HG03103 (cell line): ENCODE data around the gene MALAT1.
A peak's percentile ranks its signal among the peaks of the same experiment; 100 is the strongest.
"Not testable (repeated sequence)": the region's sequence is repeated elsewhere in the genome, so short reads cannot be mapped to it uniquely, and the experiment has no call there.

Experiments used
- ATAC-seq: cut with Tn5 transposase; IDR thresholded peaks from one replicate; pipeline ENCODE4 v1.9.1; 2021; ENCODE audit warnings: low read depth; ENCODE audit not compliant: unreplicated experiment

MALAT1 gene

GRCh38 chr11:65516135-65516968 is 17.5 kb downstream of the MALAT1 start:
- ATAC-seq = no peak

GRCh38 chr11:65518941-65519549 is 20.2 kb downstream of the MALAT1 start:
- not testable (repeated sequence) for ATAC-seq

- ATAC-seq = not testable (repeated sequence)
Observed at GRCh38 chr11:65521777-65522521, 23.1 kb downstream of the MALAT1 start.

DNA sequence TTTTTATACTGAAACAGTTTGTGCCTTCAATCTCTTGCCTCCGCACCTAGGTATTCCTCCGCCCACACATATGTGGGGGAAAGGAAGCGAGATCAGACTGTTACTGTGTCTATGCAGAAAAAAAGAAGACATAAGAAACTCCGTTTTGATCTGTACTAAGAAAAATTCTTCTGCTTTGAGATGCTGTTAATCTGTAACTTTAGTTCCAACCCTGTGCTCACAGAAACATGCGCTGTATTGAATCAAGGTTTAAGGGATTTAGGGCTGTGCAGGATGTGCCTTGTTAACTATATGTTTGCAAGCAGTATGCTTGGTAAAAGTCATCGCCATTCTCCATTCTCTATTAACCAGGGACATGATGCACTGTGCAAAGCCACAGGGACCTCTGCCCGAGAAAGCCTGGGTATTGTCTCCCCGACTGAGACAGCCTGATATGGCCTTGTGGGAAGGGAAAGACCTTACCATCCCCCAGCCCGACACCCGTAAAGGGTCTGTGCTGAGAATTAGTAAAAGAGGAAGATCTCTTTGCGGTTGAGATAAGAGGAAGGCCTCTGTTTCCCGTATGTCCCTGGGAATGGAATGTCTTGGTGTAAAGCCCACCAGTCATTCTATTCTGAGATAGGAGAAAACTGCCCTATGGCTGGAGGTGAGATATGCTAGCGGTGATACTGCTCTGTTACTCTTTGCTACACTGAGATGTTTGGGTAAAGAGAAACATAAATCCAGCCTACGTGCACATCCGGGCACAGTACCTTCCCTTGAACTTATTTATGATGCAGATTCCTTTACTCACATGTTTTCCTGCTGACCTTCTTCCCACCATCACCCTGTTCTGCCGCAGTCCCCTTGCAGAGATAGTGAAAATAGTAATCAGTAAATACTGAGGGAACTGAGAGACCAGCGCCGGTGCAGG is 24.1 kb downstream of the MALAT1 start:
- not testable (repeated sequence) for ATAC-seq

GRCh38 chr11:65523631-65523968 is 24.8 kb downstream of the MALAT1 start:
- ATAC-seq = not testable (repeated sequence)

DNA sequence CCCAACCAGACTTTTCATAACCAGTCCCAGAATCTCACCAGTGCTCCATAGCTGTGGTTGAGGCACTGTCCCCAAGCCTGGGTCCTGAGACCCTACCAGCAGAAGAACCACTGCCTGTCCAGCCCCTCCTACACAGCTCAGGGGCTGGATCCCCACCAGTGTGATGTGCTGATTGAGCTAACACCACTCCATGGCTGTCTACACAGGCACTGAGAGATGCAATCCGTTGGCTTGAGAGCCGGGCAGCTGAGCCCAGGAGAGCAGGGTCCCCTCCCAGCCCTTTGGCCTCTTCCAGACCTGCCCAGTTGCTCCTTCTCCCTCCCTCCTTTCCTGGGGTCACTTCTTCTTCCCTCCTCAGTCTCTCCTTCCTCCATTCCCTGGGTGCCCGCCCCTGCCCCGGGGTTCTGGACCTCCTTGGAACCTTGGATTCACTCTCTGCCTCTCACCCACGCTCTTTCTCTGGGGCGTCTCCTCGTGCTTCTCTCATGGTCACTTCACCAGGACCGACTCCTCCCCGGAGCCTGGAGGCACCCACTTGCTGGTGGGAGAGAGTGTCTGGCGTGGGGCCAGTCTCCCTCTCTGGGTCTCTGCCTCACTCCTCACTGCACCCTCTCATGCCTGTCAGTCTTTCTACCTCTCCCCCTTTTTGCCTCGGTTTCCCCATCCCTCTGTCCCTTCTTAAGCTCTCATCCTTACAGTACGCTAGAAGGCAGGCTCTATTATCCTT is 25.3 kb downstream of the MALAT1 start:
- no peak for ATAC-seq

DNA sequence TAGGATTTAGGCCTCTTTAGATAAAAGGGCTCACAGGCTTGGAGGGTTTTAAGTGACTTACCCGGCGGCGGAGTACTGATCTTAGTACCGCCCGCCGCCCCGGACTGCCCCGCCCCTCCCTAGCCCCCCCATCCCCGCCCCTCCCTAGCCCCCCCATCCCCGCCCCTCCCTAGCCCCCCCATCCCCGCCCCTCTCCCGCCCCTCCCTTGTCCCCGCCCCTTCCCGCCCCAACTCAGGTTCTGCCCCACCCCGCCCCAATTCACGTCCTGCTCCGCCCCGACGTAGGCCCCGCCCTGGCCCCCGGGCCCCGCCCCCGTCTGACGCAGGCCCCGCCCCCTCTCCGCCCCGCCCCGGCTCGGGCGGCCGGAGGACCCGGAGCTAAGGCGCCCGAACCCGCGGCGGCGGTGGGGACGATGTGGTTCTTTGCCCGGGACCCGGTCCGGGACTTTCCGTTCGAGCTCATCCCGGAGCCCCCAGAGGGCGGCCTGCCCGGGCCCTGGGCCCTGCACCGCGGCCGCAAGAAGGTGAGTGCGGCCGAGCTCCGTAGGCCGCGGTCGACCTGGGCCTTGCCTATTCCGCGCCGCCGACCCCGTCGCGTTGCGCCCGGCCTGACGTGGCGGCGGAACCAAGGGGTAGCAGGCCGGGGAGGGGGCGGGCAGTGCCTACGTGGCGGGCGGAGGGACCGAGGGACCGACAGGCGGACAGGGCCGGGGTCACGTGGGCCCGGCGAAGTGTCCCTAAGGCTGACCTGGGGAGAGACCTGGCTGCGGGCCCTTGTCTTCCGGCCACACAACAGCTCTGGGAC is 26.1 kb downstream of the MALAT1 start, which contains the start of gene SCYL1:
Gene SCYL1, plus strand, starts transcription at position 343 of the 805 bp plus-strand sequence. Its CDS starts 71 bp downstream, at position 414.
- peak; percentile 49 for ATAC-seq

DNA sequence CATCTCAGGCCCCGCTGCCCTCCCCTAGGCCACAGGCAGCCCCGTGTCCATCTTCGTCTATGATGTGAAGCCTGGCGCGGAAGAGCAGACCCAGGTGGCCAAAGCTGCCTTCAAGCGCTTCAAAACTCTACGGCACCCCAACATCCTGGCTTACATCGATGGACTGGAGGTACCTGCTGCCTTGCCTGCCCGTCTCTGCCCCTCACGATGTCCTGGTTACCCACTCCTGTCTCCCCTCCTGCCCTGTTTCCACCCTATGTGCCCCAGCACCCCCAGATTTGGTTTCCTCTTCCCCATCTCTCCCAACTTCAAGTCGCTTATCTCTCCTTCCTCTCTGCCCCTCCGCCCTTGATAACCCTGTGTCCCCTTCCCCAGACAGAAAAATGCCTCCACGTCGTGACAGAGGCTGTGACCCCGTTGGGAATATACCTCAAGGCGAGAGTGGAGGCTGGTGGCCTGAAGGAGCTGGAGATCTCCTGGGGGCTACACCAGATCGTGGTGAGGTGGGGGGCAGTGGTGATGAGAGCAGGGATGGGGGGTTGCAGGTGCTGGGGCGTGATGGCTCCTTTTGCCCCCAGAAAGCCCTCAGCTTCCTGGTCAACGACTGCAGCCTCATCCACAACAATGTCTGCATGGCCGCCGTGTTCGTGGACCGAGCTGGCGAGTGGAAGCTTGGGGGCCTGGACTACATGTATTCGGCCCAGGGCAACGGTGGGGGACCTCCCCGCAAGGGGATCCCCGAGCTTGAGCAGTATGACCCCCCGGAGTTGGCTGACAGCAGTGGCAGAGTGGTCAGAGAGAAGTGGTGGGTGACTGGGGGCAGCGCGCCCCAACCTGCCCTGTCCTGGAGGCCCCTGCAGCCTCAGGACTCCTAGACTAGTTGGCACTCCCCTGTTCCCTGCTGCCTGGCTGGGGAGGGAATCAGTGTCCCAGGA is 27.0 kb downstream of the MALAT1 start:
- ATAC-seq = no peak

GRCh38 chr11:65526744-65527143 is 27.9 kb downstream of the MALAT1 start:
- no peak for ATAC-seq

- no peak for ATAC-seq
Observed at GRCh38 chr11:65528819-65529350, 30.0 kb downstream of the MALAT1 start.

- no peak for ATAC-seq
Observed at GRCh38 chr11:65529475-65530156, 30.8 kb downstream of the MALAT1 start.

DNA sequence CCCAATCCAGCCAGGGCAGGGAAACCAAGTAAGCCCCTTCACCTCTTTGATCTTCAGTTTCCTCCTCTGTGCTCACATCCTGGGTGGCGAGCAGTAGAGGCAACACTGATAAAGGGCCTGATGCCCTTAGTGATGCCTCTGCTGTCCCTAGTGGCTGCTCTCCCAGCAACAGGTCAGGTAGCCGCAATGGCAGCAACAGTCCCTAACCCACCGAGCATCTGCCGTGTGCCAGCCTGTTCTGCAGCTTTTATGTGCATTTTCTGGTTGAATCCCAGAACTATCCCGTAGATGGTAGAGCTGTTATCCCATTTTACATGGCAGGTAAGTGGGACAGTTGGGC is 31.3 kb downstream of the MALAT1 start:
- no peak for ATAC-seq

DNA sequence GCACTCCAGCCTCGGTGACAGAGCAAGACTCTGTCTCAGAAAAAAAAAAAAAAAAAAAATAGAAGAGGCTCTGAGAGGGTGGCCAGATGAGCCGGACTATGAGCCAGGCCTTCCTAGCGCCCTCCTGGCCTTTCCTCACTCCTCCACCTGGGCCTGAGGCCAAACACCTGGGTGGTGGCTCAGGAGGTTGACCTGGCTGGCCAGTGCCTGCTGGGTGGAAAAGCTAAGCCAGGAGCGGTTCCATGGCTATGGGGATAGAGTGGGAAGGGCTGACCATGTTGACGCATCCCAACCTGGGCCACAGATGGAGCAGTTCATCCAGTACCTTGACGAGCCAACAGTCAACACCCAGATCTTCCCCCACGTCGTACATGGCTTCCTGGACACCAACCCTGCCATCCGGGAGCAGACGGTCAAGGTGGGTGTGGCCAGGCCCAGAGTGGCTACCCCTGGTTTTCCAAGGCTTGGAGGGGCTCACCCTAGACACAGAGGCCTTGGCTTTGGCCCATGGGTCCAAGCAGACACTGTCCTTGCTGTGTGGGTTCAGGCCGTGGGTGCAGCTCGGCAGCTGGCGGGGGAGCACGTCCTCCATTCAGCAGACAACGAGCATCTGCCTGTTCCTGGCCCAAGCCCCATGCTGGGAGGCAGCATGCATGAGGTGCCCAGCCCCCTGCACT is 33.7 kb downstream of the MALAT1 start:
- no peak for ATAC-seq

DNA sequence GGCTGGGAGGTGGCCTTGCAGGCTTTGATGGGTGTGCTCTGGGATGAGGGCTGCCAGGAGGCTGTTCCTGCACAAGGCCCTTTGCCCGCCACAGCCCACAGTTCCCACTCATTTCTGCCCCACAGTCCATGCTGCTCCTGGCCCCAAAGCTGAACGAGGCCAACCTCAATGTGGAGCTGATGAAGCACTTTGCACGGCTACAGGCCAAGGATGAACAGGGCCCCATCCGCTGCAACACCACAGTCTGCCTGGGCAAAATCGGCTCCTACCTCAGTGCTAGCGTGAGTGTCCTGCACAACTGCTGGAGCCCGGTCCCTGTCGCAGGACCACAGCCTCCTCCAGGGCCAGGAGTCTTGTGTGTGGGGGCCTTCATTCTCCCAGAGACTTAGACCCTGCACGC is 36.3 kb downstream of the MALAT1 start:
- no peak for ATAC-seq

DNA sequence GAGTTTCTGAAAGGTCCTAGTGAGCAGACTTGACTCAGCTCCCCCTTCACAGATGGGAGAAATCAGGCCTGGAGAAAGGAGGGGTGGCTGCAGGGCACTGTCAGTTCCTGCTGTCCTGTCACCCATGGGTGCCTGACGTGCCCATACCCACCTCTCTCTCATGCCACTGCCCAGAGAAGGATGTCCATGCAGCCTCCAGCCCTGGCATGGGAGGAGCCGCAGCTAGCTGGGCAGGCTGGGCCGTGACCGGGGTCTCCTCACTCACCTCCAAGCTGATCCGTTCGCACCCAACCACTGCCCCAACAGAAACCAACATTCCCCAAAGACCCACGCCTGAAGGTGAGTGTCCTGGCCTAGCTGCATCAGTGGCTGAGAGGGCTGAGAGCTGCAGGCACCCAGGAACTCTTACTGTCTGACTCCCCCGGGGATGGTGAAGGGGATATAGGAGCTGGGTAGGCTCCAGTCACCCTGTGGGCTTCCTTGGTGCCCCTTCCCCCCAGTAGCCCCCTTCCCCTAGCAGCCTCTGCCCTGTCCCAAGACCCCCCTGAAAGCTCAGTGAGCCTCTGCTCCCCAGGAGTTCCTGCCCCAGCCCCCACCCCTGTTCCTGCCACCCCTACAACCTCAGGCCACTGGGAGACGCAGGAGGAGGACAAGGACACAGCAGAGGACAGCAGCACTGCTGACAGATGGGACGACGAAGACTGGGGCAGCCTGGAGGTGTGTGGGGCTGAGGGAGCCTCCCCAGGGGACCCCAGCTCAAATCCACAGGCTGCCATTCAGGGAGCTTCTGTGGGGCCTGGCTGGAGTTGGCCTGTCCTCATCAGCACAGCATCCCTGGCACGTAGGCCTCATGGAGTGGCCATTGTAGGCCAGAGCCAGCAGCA is 37.8 kb downstream of the MALAT1 start:
- no peak for ATAC-seq

DNA sequence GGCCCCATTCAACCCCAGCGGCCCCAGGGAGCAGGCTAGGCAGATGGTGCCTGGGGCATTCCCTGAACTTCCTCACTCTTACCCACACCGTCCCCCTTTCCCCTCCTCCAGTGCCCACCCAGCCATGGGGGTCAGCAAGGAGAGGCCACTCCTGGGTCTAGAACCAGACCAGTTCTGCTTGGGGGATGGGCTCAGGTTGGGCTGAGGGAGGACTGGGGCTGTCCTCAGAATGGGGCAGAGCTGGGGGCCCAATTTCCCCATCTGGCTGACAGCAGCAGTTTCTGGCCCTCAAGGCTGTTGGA is 38.4 kb downstream of the MALAT1 start:
- ATAC-seq = no peak
